Left lung (tissue), 8 donors: ENCODE results near the gene APOM. TPM values are rescaled to one million over a fixed set of nuclear protein-coding genes. Genes with fewer than 3 reads are reported as not detected.

ENCODE experiments used
- microRNA-seq, 2 donors: library from miRNA; unstranded; fragments of <30 nt; microRNA quantifications; one replicate each; pipeline ENCODE4, GENCODE V29; 2019
- polyA plus RNA-seq, 6 donors: library from polyadenylated mRNA; unstranded; fragments of 120-200 nt; gene quantifications; one replicate each; pipeline ENCODE4 v1.2.1, GENCODE V29; 2013; ENCODE audit not compliant: insufficient read length in 6 of 6
- total RNA-seq, 2 donors: library from RNA; stranded (reverse); fragmentation: NEBNext Ultra II Directional; extraction: Animal tissue kit (Norgen Biotek cat#: 25700); gene quantifications; one replicate each; pipeline ENCODE4 v1.2.1, GENCODE V29; 2021
- donor health status: DM: no; HTN: yes; CAD: no.
- donor health status: DM: no; HTN: no; CAD: no.

The APOM gene
- total and polyA plus RNA-seq, 8 donors = 1.0 to 8.0 (median 5.5) TPM

Small RNAs within 50 kb of the gene (microRNA-seq; reads per million reads assigned to microRNA genes)
- gene MIR4646 = 0.68 to 1.7 reads per million in 2 donors
- gene MIR6832 = 0 to 0.14 reads per million in 2 donors

Other genes with a start within 250 kb of the APOM start
Only the 30 nearest of the 37 such genes appear.
- 10 to 100 TPM; 11.2 to 11.3 TPM for gene MICB, start 157.7 kb upstream of the APOM start, total RNA-seq
- gene MICB, start 157.7 kb upstream of the APOM start, polyA plus RNA-seq = 1 to 10 TPM in 5 of 6 donors, under 1 TPM in 1; 0.80 to 4.1 (median 2.0) TPM
- not detected for gene MCCD1, start 126.9 kb upstream of the APOM start, total RNA-seq
- under 1 TPM in 3 of 6 donors, not detected in 3; 0.23 to 0.27 (median 0.24) TPM for gene MCCD1, start 126.9 kb upstream of the APOM start, polyA plus RNA-seq
- 100 to 1,000 TPM; 201 to 319 TPM for gene DDX39B, start 113.9 kb upstream of the APOM start, total RNA-seq
- 100 to 1,000 TPM; 595 to 685 (median 609) TPM for gene DDX39B, start 113.9 kb upstream of the APOM start, polyA plus RNA-seq
- gene ATP6V1G2, start 109.3 kb upstream of the APOM start, total RNA-seq = 1 to 10 TPM; 1.0 to 1.6 TPM
- gene ATP6V1G2, start 109.3 kb upstream of the APOM start, polyA plus RNA-seq = 1 to 10 TPM; 2.8 to 6.3 (median 3.4) TPM
- 10 to 100 TPM; 15.0 to 17.2 TPM for gene NFKBIL1, start 108.3 kb upstream of the APOM start, total RNA-seq
- gene NFKBIL1, start 108.3 kb upstream of the APOM start, polyA plus RNA-seq = 10 to 100 TPM; 18.5 to 25.4 (median 19.0) TPM
- under 1 TPM; 0.17 to 0.65 TPM for gene LTA, start 83.6 kb upstream of the APOM start, total RNA-seq
- gene LTA, start 83.6 kb upstream of the APOM start, polyA plus RNA-seq = under 1 TPM; 0.33 to 0.48 (median 0.39) TPM
- gene TNF, start 80.3 kb upstream of the APOM start, total RNA-seq = 10 to 100 TPM in 1 of 2 donors, under 1 TPM in 1; 0.29 to 10.4 TPM
- under 1 TPM in 5 of 6 donors, not detected in 1; 0.19 to 0.63 (median 0.26) TPM for gene TNF, start 80.3 kb upstream of the APOM start, polyA plus RNA-seq
- 10 to 100 TPM; 10.3 to 13.7 TPM for gene LTB, start 73.5 kb upstream of the APOM start, total RNA-seq
- 1 to 10 TPM; 1.5 to 3.8 (median 2.8) TPM for gene LTB, start 73.5 kb upstream of the APOM start, polyA plus RNA-seq
- 10 to 100 TPM; 32.7 to 95.1 TPM for gene LST1, start 69.6 kb upstream of the APOM start, total RNA-seq
- 1 to 10 TPM; 4.4 to 8.3 (median 7.2) TPM for gene LST1, start 69.6 kb upstream of the APOM start, polyA plus RNA-seq
- 1 to 10 TPM in 1 of 2 donors, under 1 TPM in 1; 0.67 to 1.5 TPM for gene NCR3, start 62.9 kb upstream of the APOM start, total RNA-seq
- under 1 TPM in 4 of 6 donors, not detected in 2; 0.26 to 0.89 (median 0.45) TPM for gene NCR3, start 62.9 kb upstream of the APOM start, polyA plus RNA-seq
- gene AIF1, start 40.7 kb upstream of the APOM start, total RNA-seq = 10 to 100 TPM; 38.5 to 96.4 TPM
- gene AIF1, start 40.7 kb upstream of the APOM start, polyA plus RNA-seq = 10 to 100 TPM; 17.9 to 25.4 (median 20.5) TPM
- 100 to 1,000 TPM; 130 to 151 TPM for gene PRRC2A, start 35.2 kb upstream of the APOM start, total RNA-seq
- 100 to 1,000 TPM; 150 to 201 (median 176) TPM for gene PRRC2A, start 35.2 kb upstream of the APOM start, polyA plus RNA-seq
- 100 to 1,000 TPM; 243 to 278 TPM for gene BAG6, start 3.2 kb upstream of the APOM start, total RNA-seq
- gene BAG6, start 3.2 kb upstream of the APOM start, polyA plus RNA-seq = 100 to 1,000 TPM; 211 to 252 (median 226) TPM
- gene C6orf47, start 4.9 kb downstream of the APOM start, total RNA-seq = 10 to 100 TPM; 21.9 to 23.8 TPM
- 10 to 100 TPM; 15.3 to 19.8 (median 17.4) TPM for gene C6orf47, start 4.9 kb downstream of the APOM start, polyA plus RNA-seq
- 10 to 100 TPM; 10.3 to 13.2 TPM for gene GPANK1, start 9.1 kb downstream of the APOM start, total RNA-seq
- gene GPANK1, start 9.1 kb downstream of the APOM start, polyA plus RNA-seq = 10 to 100 TPM; 18.0 to 22.8 (median 22.2) TPM
- gene CSNK2B, start 10.2 kb downstream of the APOM start, total RNA-seq = 100 to 1,000 TPM in 1 of 2 donors, 10 to 100 TPM in 1; 96.6 to 128 TPM
- gene CSNK2B, start 10.2 kb downstream of the APOM start, polyA plus RNA-seq = 100 to 1,000 TPM; 189 to 210 (median 196) TPM
- 10 to 100 TPM in 1 of 2 donors, 1 to 10 TPM in 1; 6.9 to 13.6 TPM for gene LY6G5B, start 14.1 kb downstream of the APOM start, total RNA-seq
- 10 to 100 TPM; 25.2 to 41.0 (median 35.8) TPM for gene LY6G5B, start 14.1 kb downstream of the APOM start, polyA plus RNA-seq
- 1 to 10 TPM; 3.1 to 5.9 TPM for gene LY6G5C, start 25.2 kb downstream of the APOM start, total RNA-seq
- gene LY6G5C, start 25.2 kb downstream of the APOM start, polyA plus RNA-seq = 1 to 10 TPM; 2.9 to 6.3 (median 3.7) TPM
- gene ABHD16A, start 47.4 kb downstream of the APOM start, total RNA-seq = 10 to 100 TPM; 53.6 to 58.6 TPM
- gene ABHD16A, start 47.4 kb downstream of the APOM start, polyA plus RNA-seq = 10 to 100 TPM; 55.7 to 63.9 (median 58.6) TPM
- 1 to 10 TPM in 1 of 2 donors, not detected in 1; 1.4 TPM for gene LY6G6F, start 51.0 kb downstream of the APOM start, total RNA-seq
- gene LY6G6F, start 51.0 kb downstream of the APOM start, polyA plus RNA-seq = 1 to 10 TPM in 4 of 6 donors, under 1 TPM in 2; 0.53 to 1.8 (median 1.2) TPM
- not detected for gene LY6G6D, start 59.5 kb downstream of the APOM start, total RNA-seq
- gene LY6G6D, start 59.5 kb downstream of the APOM start, polyA plus RNA-seq = under 1 TPM in 1 of 6 donors, not detected in 5; 0.57 TPM
- gene LY6G6C, start 65.9 kb downstream of the APOM start, total RNA-seq = not detected
- under 1 TPM; 0.17 to 0.75 (median 0.43) TPM for gene LY6G6C, start 65.9 kb downstream of the APOM start, polyA plus RNA-seq
- 1 to 10 TPM; 1.2 to 1.9 TPM for gene MPIG6B, start 67.5 kb downstream of the APOM start, total RNA-seq
- 1 to 10 TPM; 2.8 to 3.5 (median 3.0) TPM for gene MPIG6B, start 67.5 kb downstream of the APOM start, polyA plus RNA-seq
- gene DDAH2, start 73.4 kb downstream of the APOM start, total RNA-seq = 10 to 100 TPM; 70.2 to 77.3 TPM
- gene DDAH2, start 73.4 kb downstream of the APOM start, polyA plus RNA-seq = 100 to 1,000 TPM; 139 to 199 (median 175) TPM
- gene CLIC1, start 80.6 kb downstream of the APOM start, total RNA-seq = 100 to 1,000 TPM; 283 to 465 TPM
- gene CLIC1, start 80.6 kb downstream of the APOM start, polyA plus RNA-seq = 100 to 1,000 TPM; 226 to 279 (median 261) TPM
- gene MSH5, start 84.1 kb downstream of the APOM start, total RNA-seq = 10 to 100 TPM in 1 of 2 donors, 1 to 10 TPM in 1; 9.7 to 20.0 TPM
- 10 to 100 TPM; 34.4 to 49.8 (median 39.1) TPM for gene MSH5, start 84.1 kb downstream of the APOM start, polyA plus RNA-seq
- 1 to 10 TPM; 1.3 to 3.9 TPM for gene SAPCD1, start 106.8 kb downstream of the APOM start, total RNA-seq
- 10 to 100 TPM in 2 of 6 donors, 1 to 10 TPM in 4; 6.5 to 11.1 (median 8.2) TPM for gene SAPCD1, start 106.8 kb downstream of the APOM start, polyA plus RNA-seq
- gene VWA7, start 121.4 kb downstream of the APOM start, total RNA-seq = 1 to 10 TPM; 4.6 to 5.0 TPM
- gene VWA7, start 121.4 kb downstream of the APOM start, polyA plus RNA-seq = 1 to 10 TPM; 1.4 to 3.8 (median 2.2) TPM
- gene VARS1, start 139.9 kb downstream of the APOM start, total RNA-seq = 100 to 1,000 TPM in 1 of 2 donors, 10 to 100 TPM in 1; 43.6 to 103 TPM
- gene VARS1, start 139.9 kb downstream of the APOM start, polyA plus RNA-seq = 10 to 100 TPM; 38.4 to 61.7 (median 46.6) TPM
- gene LSM2, start 151.1 kb downstream of the APOM start, total RNA-seq = 10 to 100 TPM; 38.7 to 51.5 TPM
- 10 to 100 TPM; 79.4 to 88.5 (median 83.6) TPM for gene LSM2, start 151.1 kb downstream of the APOM start, polyA plus RNA-seq